ENCODE data around the gene CTNNA3.
"Not testable (repeated sequence)": the region's sequence is repeated elsewhere in the genome, so short reads cannot be mapped to it uniquely, and the experiment has no call there.

Gene CTNNA3

DNA sequence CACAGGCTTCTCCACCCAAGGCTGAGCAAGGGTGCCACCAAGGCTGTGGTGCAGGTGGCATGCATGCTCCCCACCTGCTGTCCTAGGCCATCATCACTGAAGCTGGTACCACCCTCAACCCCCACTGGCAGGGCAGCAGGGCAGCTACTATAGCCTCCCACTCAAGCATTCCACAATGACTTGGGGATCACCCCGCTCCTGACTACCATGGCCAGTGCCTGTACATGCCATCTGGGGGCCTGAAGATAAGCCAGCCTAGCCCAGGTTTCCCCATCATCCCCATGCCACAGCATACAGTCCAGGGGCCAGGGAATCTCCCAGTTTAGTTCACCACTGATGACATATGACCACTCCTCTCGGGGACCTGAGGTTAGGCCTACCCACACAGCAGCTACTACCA is 1281.1 kb downstream of the CTNNA3 start:
- Histone ChIP-seq H3K9me3 (ENCODE audit: insufficient read depth, low read depth, low read length) (peaks cover 7% of the 10 kb centered on the region; the same call in 1 of the 2 replicates), H3K4me3 (ENCODE audit: low read length) (no peak overlapping the region), H3K36me3 (ENCODE audit: insufficient read depth, low read depth, low read length) (no peaks in the 10 kb centered on the region), H3K4me1 (ENCODE audit: insufficient read depth, low read length) (no peaks in the 10 kb centered on the region), H3K9ac (ENCODE audit: low read depth, low read length) (no peak overlapping the region), H3K27me3 (ENCODE audit: insufficient read depth, low read length) (no peaks in the 10 kb centered on the region), H3K27ac (ENCODE audit: low read length) (no peak overlapping the region)

DNA sequence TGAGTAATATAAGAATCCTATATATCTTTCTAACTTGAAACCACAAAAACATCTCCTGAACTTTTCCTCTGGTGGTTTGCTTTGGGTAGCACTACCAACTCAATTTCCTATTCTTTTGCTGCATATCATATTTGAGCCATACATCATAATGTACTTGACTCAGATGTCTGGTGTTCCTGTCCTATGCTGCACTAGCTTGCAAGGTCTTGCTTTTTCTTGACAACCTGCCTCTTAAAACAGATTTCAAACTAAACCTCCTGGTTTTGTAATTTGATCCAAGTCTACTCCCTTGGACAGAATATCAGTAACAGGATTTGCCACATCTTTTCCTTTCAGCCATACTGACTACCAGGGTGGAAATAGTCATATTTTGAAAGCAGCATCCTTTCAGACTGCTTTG is 1290.4 kb downstream of the CTNNA3 start:
- no peaks in the 10 kb centered on the region for H3K9me3 ChIP-seq (ENCODE audit: insufficient read depth, low read depth, low read length)

DNA sequence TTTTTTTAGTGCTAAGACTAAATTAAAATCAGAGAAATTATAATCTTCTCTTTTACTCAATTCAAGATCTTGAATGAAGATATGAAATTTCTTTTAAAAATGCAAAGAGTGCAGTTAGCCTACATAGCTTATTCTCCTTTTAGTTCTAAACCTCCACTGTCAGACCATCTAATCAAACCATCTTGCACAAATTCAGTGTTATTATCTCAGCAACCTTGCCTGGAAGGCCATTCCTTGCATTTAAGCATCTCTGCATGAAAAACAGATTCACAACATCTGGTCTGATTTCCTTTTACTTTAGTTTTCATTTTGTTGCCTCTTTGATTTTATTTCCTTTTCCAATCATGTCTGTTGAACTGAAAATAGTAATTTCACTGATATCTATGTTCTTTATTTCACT is 1297.3 kb downstream of the CTNNA3 start:
- H3K4me1 ChIP-seq (ENCODE audit: insufficient read depth, low read length): peaks cover 5% of the 10 kb centered on the region; the same call in 1 of the 2 replicates
- H3K4me3 ChIP-seq (ENCODE audit: low read length): no peak overlapping the region
- no peaks in the 10 kb centered on the region for H3K36me3 ChIP-seq (ENCODE audit: insufficient read depth, low read depth, low read length)
- H3K27ac ChIP-seq (ENCODE audit: low read length): no peak overlapping the region
- no peaks in the 10 kb centered on the region for H3K27me3 ChIP-seq (ENCODE audit: insufficient read depth, low read length)
- H3K9ac ChIP-seq (ENCODE audit: low read depth, low read length): no peak overlapping the region
- H3K9me3 ChIP-seq (ENCODE audit: insufficient read depth, low read depth, low read length): no peaks in the 10 kb centered on the region

More for the DNA sequence above, 1290.4 kb downstream of the CTNNA3 start:
- H3K4me1 ChIP-seq (ENCODE audit: insufficient read depth, low read length): no peaks in the 10 kb centered on the region
- no peaks in the 10 kb centered on the region for H3K27me3 ChIP-seq (ENCODE audit: insufficient read depth, low read length)
- H3K36me3 ChIP-seq (ENCODE audit: insufficient read depth, low read depth, low read length): no peaks in the 10 kb centered on the region
- no peak overlapping the region for H3K9ac ChIP-seq (ENCODE audit: low read depth, low read length)
- H3K4me3 ChIP-seq (ENCODE audit: low read length): no peak overlapping the region
- H3K27ac ChIP-seq (ENCODE audit: low read length): no peak overlapping the region

DNA sequence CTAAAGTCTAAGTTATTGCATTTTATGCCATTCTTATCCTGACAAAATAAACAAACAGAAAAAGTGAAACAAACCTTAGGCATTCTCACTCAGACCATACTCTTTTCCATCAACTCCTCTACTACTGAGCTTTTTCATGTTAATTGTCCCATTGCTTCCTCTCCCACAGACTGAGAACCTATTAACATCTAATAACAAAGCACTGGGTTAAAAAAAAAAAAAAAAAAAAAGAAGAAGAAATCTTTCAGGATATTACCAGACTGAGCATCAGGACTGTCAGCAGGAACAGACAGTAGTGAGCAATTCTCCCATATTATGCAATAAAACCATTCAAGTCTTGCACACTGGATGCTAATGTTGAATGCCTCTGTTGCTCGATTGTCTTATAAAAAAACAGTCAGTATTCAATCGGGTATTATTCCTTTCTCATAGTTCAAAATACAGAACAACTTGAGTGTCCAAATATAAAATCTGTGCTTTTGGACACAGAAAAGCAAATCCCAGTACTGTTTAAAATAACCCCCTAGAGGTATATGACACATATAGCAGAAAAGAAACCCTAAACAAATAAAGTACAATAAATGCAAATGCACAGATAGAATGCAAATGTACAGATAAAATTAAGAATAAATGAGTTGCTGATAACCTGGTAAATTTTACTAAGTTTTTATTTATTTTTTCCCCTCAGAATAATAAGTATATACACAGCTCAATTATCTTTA is 1301.5 kb downstream of the CTNNA3 start:
- Histone ChIP-seq H3K4me1 (ENCODE audit: insufficient read depth, low read length) (peaks cover 5% of the 10 kb centered on the region; the same call in 1 of the 2 replicates), H3K27ac (ENCODE audit: low read length) (no peak overlapping the region), H3K9ac (ENCODE audit: low read depth, low read length) (no peak overlapping the region), H3K9me3 (ENCODE audit: insufficient read depth, low read depth, low read length) (no peaks in the 10 kb centered on the region), H3K36me3 (ENCODE audit: insufficient read depth, low read depth, low read length) (no peaks in the 10 kb centered on the region), H3K27me3 (ENCODE audit: insufficient read depth, low read length) (no peaks in the 10 kb centered on the region), H3K4me3 (ENCODE audit: low read length) (no peak overlapping the region)

- H3K4me3 ChIP-seq (ENCODE audit: low read length): no peak overlapping the region
- no peaks in the 10 kb centered on the region for H3K36me3 ChIP-seq (ENCODE audit: insufficient read depth, low read depth, low read length)
- no peaks in the 10 kb centered on the region for H3K9me3 ChIP-seq (ENCODE audit: insufficient read depth, low read depth, low read length)
- H3K27me3 ChIP-seq (ENCODE audit: insufficient read depth, low read length): no peaks in the 10 kb centered on the region
- H3K27ac ChIP-seq (ENCODE audit: low read length): no peak overlapping the region
- H3K4me1 ChIP-seq (ENCODE audit: insufficient read depth, low read length): peaks cover 5% of the 10 kb centered on the region; the same call in 1 of the 2 replicates
- no peak overlapping the region for H3K9ac ChIP-seq (ENCODE audit: low read depth, low read length)
These were observed 1305.1 kb downstream of the CTNNA3 start for GRCh38 chr10:66390926-66391325.

GRCh38 chr10:66381045-66381444 is 1315.0 kb downstream of the CTNNA3 start:
- H3K9me3 ChIP-seq (ENCODE audit: insufficient read depth, low read depth, low read length): no peaks in the 10 kb centered on the region
- no peak overlapping the region for H3K9ac ChIP-seq (ENCODE audit: low read depth, low read length)
- no peak overlapping the region for H3K27ac ChIP-seq (ENCODE audit: low read length)
- peaks cover 7% of the 10 kb centered on the region; the same call in 1 of the 2 replicates for H3K4me1 ChIP-seq (ENCODE audit: insufficient read depth, low read length)
- H3K27me3 ChIP-seq (ENCODE audit: insufficient read depth, low read length): no peaks in the 10 kb centered on the region
- H3K36me3 ChIP-seq (ENCODE audit: insufficient read depth, low read depth, low read length): no peaks in the 10 kb centered on the region
- no peak overlapping the region for H3K4me3 ChIP-seq (ENCODE audit: low read length)

DNA sequence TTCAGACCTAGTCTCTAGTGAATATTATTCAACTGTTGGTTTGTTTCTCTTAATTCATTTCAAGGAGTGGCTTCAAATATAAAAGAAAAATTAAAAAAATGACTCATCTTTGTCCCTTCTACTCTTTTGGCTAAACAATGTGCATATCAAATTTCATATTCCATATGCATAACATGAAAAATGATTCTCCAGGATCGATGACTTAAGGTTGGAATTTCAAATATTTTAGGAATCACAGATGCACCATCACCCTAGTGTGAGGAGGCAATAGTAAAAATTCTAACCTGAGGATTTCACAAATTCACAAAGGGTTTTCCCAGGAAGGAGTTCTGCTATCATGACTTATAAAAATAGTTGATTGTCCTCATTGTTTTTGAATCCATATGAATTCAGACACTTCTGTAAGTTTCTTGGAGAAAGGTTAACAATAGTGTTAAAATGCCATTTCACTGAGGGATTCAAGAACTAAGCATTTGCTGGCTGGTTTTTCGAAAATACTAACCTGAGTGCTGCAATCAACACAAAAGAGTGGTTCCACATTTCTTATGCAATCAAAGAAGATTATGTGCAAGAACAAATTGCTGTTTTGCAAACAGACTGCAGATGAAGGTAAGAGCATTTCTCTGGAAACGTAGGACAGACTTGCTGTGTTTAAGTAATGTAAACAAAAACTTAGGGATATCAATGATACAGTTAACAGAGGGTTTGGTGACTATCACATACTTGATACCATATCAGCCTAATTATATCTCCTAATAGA is 1317.7 kb downstream of the CTNNA3 start:
- no peak overlapping the region for H3K9ac ChIP-seq (ENCODE audit: low read depth, low read length)
- H3K4me3 ChIP-seq (ENCODE audit: low read length): no peak overlapping the region
- no peak overlapping the region for H3K27ac ChIP-seq (ENCODE audit: low read length)
- H3K27me3 ChIP-seq (ENCODE audit: insufficient read depth, low read length): no peaks in the 10 kb centered on the region
- peaks cover 7% of the 10 kb centered on the region; the same call in 1 of the 2 replicates for H3K4me1 ChIP-seq (ENCODE audit: insufficient read depth, low read length)
- no peaks in the 10 kb centered on the region for H3K36me3 ChIP-seq (ENCODE audit: insufficient read depth, low read depth, low read length)
- H3K9me3 ChIP-seq (ENCODE audit: insufficient read depth, low read depth, low read length): no peaks in the 10 kb centered on the region

DNA sequence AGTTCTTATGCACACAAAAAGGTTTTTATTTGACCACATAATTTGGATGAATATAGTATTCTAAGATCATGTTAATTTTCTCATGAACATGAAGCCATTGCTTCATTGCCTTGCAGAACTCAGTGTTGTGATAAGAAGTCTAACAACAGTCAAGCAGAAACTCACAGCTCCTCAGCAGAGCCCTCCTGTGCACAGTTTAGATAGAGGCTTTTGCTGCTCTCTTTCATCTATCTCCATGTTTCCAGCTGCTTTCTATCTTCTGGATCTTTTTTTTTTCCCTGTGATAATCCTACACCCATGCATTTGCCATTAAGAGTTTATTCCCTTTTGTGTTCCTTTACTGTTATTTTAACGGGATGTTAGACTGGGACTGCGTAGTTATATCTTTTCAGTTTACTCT is 1327.8 kb downstream of the CTNNA3 start:
- no peak overlapping the region for H3K9ac ChIP-seq (ENCODE audit: low read depth, low read length)
- H3K27ac ChIP-seq (ENCODE audit: low read length): no peak overlapping the region
- no peaks in the 10 kb centered on the region for H3K36me3 ChIP-seq (ENCODE audit: insufficient read depth, low read depth, low read length)
- no peaks in the 10 kb centered on the region for H3K4me1 ChIP-seq (ENCODE audit: insufficient read depth, low read length)
- H3K4me3 ChIP-seq (ENCODE audit: low read length): no peak overlapping the region
- no peaks in the 10 kb centered on the region for H3K27me3 ChIP-seq (ENCODE audit: insufficient read depth, low read length)
- no peaks in the 10 kb centered on the region for H3K9me3 ChIP-seq (ENCODE audit: insufficient read depth, low read depth, low read length)

GRCh38 chr10:66366163-66366562 is 1329.8 kb downstream of the CTNNA3 start:
- H3K4me1 ChIP-seq (ENCODE audit: insufficient read depth, low read length): no peaks in the 10 kb centered on the region
- H3K27me3 ChIP-seq (ENCODE audit: insufficient read depth, low read length): no peaks in the 10 kb centered on the region
- H3K27ac ChIP-seq (ENCODE audit: low read length): no peak overlapping the region
- no peak overlapping the region for H3K9ac ChIP-seq (ENCODE audit: low read depth, low read length)
- no peaks in the 10 kb centered on the region for H3K9me3 ChIP-seq (ENCODE audit: insufficient read depth, low read depth, low read length)
- no peaks in the 10 kb centered on the region for H3K36me3 ChIP-seq (ENCODE audit: insufficient read depth, low read depth, low read length)
- no peak overlapping the region for H3K4me3 ChIP-seq (ENCODE audit: low read length)

- no peak overlapping the region for H3K9ac ChIP-seq (ENCODE audit: low read depth, low read length)
- no peaks in the 10 kb centered on the region for H3K9me3 ChIP-seq (ENCODE audit: insufficient read depth, low read depth, low read length)
- no peak overlapping the region for H3K27ac ChIP-seq (ENCODE audit: low read length)
- no peaks in the 10 kb centered on the region for H3K36me3 ChIP-seq (ENCODE audit: insufficient read depth, low read depth, low read length)
- H3K27me3 ChIP-seq (ENCODE audit: insufficient read depth, low read length): no peaks in the 10 kb centered on the region
- no peak overlapping the region for H3K4me3 ChIP-seq (ENCODE audit: low read length)
- no peaks in the 10 kb centered on the region for H3K4me1 ChIP-seq (ENCODE audit: insufficient read depth, low read length)
These were observed 1330.3 kb downstream of the CTNNA3 start for GRCh38 chr10:66365686-66366085.

- no peaks in the 10 kb centered on the region for H3K4me1 ChIP-seq (ENCODE audit: insufficient read depth, low read length)
- H3K36me3 ChIP-seq (ENCODE audit: insufficient read depth, low read depth, low read length): no peaks in the 10 kb centered on the region
- H3K27ac ChIP-seq (ENCODE audit: low read length): no peak overlapping the region
- no peak overlapping the region for H3K9ac ChIP-seq (ENCODE audit: low read depth, low read length)
- no peaks in the 10 kb centered on the region for H3K27me3 ChIP-seq (ENCODE audit: insufficient read depth, low read length)
- no peaks in the 10 kb centered on the region for H3K9me3 ChIP-seq (ENCODE audit: insufficient read depth, low read depth, low read length)
- no peak overlapping the region for H3K4me3 ChIP-seq (ENCODE audit: low read length)
These were observed 1333.5 kb downstream of the CTNNA3 start for GRCh38 chr10:66362522-66362921.

- H3K9me3 ChIP-seq (ENCODE audit: insufficient read depth, low read depth, low read length); H3K27me3 ChIP-seq (ENCODE audit: insufficient read depth, low read length); H3K4me1 ChIP-seq (ENCODE audit: insufficient read depth, low read length); H3K27ac ChIP-seq (ENCODE audit: low read length); H3K9ac ChIP-seq (ENCODE audit: low read depth, low read length); H3K36me3 ChIP-seq (ENCODE audit: insufficient read depth, low read depth, low read length); H3K4me3 ChIP-seq (ENCODE audit: low read length): not testable (repeated sequence)
These were observed 1342.2 kb downstream of the CTNNA3 start for GRCh38 chr10:66353822-66354221.
